Measurements from ENCODE around the gene MRPL17. TPM values are rescaled to one million over a fixed set of nuclear protein-coding genes. Genes with fewer than 3 reads are reported as not detected.

The MRPL17 gene
- total and polyA plus RNA-seq, 10 of the 15 experiments (the other 5 are each of a cell fraction or from before 2014, with no cell fraction given), result 60.3 to 171 (median 94.8) TPM

- Histone ChIP-seq H3K27me3 (replicated peaks in 1 of 2; ENCODE audit: control insufficient read depth in 2 of 2, insufficient read depth in 2 of 2, low read length in 1 of 2) (no peaks in the 10 kb centered on the region), H3K79me2 (ENCODE audit: control insufficient read depth, insufficient read depth, low read length) (no peaks in the 10 kb centered on the region), H2AFZ (ENCODE audit: control insufficient read depth, low read depth, low read length) (no peak overlapping the region), H3K4me1 (ENCODE audit: control insufficient read depth, insufficient read depth, low read length) (peaks cover 10% of the 10 kb centered on the region), H3K36me3 (ENCODE audit: control insufficient read depth in 2 of 2, insufficient read depth in 2 of 2, low read length in 1 of 2) (no peaks in the 10 kb centered on the region; a peak in 1 of 4 replicates), H3K4me2 (ENCODE audit: control insufficient read depth, insufficient read depth) (no peak overlapping the region), H3K4me3 (no peak overlapping the region), H3K27ac (ENCODE audit: control insufficient read depth, insufficient read depth) (no peak overlapping the region), H3K9ac (ENCODE audit: control insufficient read depth, insufficient read depth, low read length) (no peak overlapping the region), H3K9me3 (replicated peaks; ENCODE audit: control insufficient read depth, insufficient read depth, low read length) (no peaks in the 10 kb centered on the region), H4K20me1 (ENCODE audit: control insufficient read depth, insufficient read depth) (no peaks in the 10 kb centered on the region)
- intact Hi-C loops (cut with micrococcal nuclease; ENCODE audit: unreplicated experiment) (no loop called here), in situ Hi-C loops (cut with MboI) (loop anchor here (10.0 kb wide), 1 partner anchor 289 kb away; no protein-coding TSS in a partner anchor)
- TF ChIP-seq PAX5 (IDR thresholded peaks at IDR 0.05; ENCODE audit: borderline replicate concordance, low read depth, low read length), result no peak
- TF ChIP-seq CBFB (IDR thresholded peaks at IDR 0.05; ENCODE audit: low read depth), result no peak
- no peak for TF ChIP-seq POLR2AphosphoS5 (IDR thresholded peaks at IDR 0.05; ENCODE audit: low read length)
- POLR2A ChIA-PET, result interaction anchor here (0.6 to 1.2 kb wide), 3 partner anchors 9 to 313 kb away, joined by 3 to 6 read pairs (median 4); partner anchors contain the start of genes MRPL17 and TAF10
- RAD21 ChIA-PET (ENCODE audit: unreplicated experiment), result interaction anchor here (1.8 kb wide), 1 partner anchor 9 kb away, joined by 5 read pairs; the partner anchor contains the start of gene MRPL17
- FAIRE-seq (no peak), ATAC-seq (no peak), DNase-seq (ENCODE audit: low read depth, low spot score) (no peak)
- no TSS peak for BruUV-seq (replicated peaks)
- CTCF ChIA-PET, result interaction anchor here (1.0 to 1.6 kb wide), 6 partner anchors 8 to 295 kb away, joined by 3 to 4 read pairs (median 3); partner anchors contain the start of gene TAF10
- WGBS (ENCODE audit: insufficient coverage, insufficient replicate concordance, low lambda C conversion rate, missing lambda C conversion rate), result 100% methylated on average over 1 of the region's 1 CpG
- SMC1A ChIA-PET (ENCODE audit: uncharacterized antibody, unreplicated experiment), result interaction anchor here (0.8 to 4.4 kb wide), 3 partner anchors 9 to 143 kb away, joined by 3 to 15 read pairs (median 3); partner anchors contain the start of gene MRPL17
These were observed 8.9 kb downstream of the MRPL17 start for GRCh38 chr11:6674219-6674597.

- BruUV-seq (replicated peaks), result no TSS peak
- Histone ChIP-seq H4K20me1 (ENCODE audit: control insufficient read depth, insufficient read depth) (no peaks in the 10 kb centered on the region), H3K9me3 (replicated peaks; ENCODE audit: control insufficient read depth, insufficient read depth, low read length) (no peaks in the 10 kb centered on the region), H3K36me3 (ENCODE audit: control insufficient read depth in 2 of 2, insufficient read depth in 2 of 2, low read length in 1 of 2) (no peaks in the 10 kb centered on the region), H3K4me3 (no peak overlapping the region), H3K4me1 (ENCODE audit: control insufficient read depth, insufficient read depth, low read length) (peaks cover 10% of the 10 kb centered on the region), H3K79me2 (ENCODE audit: control insufficient read depth, insufficient read depth, low read length) (no peaks in the 10 kb centered on the region), H3K27me3 (replicated peaks in 1 of 2; ENCODE audit: control insufficient read depth in 2 of 2, insufficient read depth in 2 of 2, low read length in 1 of 2) (no peaks in the 10 kb centered on the region), H3K4me2 (ENCODE audit: control insufficient read depth, insufficient read depth) (no peak overlapping the region), H3K27ac (ENCODE audit: control insufficient read depth, insufficient read depth) (no peak overlapping the region), H2AFZ (ENCODE audit: control insufficient read depth, low read depth, low read length) (no peak overlapping the region), H3K9ac (ENCODE audit: control insufficient read depth, insufficient read depth, low read length) (no peak overlapping the region)
- no peak for ATAC-seq
- ChIA-PET CTCF (interaction anchor here (0.8 to 3.8 kb wide), 7 partner anchors 8 to 295 kb away, joined by 3 to 15 read pairs (median 3); partner anchors contain the start of genes MRPL17 and TAF10), SMC1A (ENCODE audit: uncharacterized antibody, unreplicated experiment) (interaction anchor here (0.8 to 4.4 kb wide), 2 partner anchors 10 to 62 kb away, joined by 3 to 15 read pairs; partner anchors contain the start of gene MRPL17), POLR2A (interaction anchor here (0.6 to 1.2 kb wide), 3 partner anchors 9 to 313 kb away, joined by 3 to 6 read pairs (median 4); partner anchors contain the start of genes MRPL17 and TAF10), RAD21 (ENCODE audit: unreplicated experiment) (interaction anchor here (1.8 kb wide), 1 partner anchor 10 kb away, joined by 5 read pairs; the partner anchor contains the start of gene MRPL17)
- no peak for DNase-seq (ENCODE audit: low read depth, low spot score)
- in situ Hi-C loops (cut with MboI) (loop anchor here (10.0 kb wide), 1 partner anchor 289 kb away; no protein-coding TSS in a partner anchor), intact Hi-C loops (cut with micrococcal nuclease; ENCODE audit: unreplicated experiment) (no loop called here)
- peak; percentile 70 for FAIRE-seq
- peak; percentile 37; the same call in 1 of the 2 replicates for TF ChIP-seq SPI1 (IDR thresholded peaks at IDR 0.05; ENCODE audit: borderline replicate concordance, insufficient read depth, low read depth, low read length)
- TF ChIP-seq WRNIP1 (IDR thresholded peaks at IDR 0.05; ENCODE audit: borderline replicate concordance, low read depth, low read length), result no peak
These were observed 9.5 kb downstream of the MRPL17 start for GRCh38 chr11:6673523-6674218.

Measured in GM12878 (cell line).